ENCODE measurements around the gene MAPK9. TPM values are rescaled to one million over a fixed set of nuclear protein-coding genes. Genes with fewer than 3 reads are reported as not detected.

MAPK9 gene
- total RNA-seq, 6 donors from 2014 or later = 20.8 to 58.5 (median 33.4) TPM

DNA sequence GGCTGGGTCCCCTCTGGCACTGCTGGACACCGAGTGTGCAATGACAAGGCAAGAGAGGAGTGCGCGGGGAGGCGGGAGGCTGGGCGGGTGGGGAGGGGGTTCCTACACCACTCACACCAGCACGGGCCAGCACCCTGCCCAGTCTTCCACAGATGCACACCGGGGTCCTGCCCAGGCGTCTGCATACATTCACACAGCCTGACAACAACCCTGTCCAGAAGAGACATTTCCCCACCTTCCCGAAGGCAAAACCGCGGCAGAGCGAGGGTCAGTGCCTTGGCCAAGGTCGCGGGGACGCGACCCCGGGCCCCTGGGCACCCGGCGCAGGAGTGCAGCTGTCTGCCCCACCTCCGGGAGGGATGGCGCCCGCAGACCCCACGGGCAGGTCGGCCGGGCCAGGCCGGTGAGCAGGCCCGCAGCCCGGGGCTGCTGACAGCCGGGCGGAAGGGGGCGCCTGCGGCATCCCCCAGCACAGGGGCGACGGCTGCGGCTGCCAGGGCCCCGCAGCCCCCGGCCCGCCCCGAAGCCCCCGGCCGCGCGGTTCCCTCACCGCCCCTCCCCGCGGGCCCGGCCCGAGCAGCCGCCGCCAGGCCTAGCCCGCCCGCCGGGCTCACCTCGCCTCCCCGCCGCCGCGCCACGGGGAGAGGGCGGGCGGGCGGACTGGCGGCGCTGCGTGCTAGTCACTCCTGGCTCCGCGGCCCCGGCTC lies 496 bp downstream of the MAPK9 start:
- no peaks in the 10 kb centered on the region for H3K9me3 ChIP-seq
- H3K36me3 ChIP-seq = peaks cover 0 to 3% (median under 1%) of the 10 kb centered on the region in 4 donors
- peaks cover 21 to 43% (median 31%) of the 10 kb centered on the region in 4 donors for H3K4me1 ChIP-seq
- H3K27me3 ChIP-seq = no peaks in the 10 kb centered on the region
- DNase-seq (peak in 1 of 2 donors; percentile 26), ATAC-seq (ENCODE audit: low FRiP score in 2 of 2) (peak in 1 of 2 donors; percentile 1)
- H3K4me3 ChIP-seq = peak overlapping the region; percentile 66 to 98 (median 94)
- 0% methylated on average over 5 to 10 of the region's 68 CpGs for WGBS, 2 donors
- H3K27ac ChIP-seq = peak overlapping the region; percentile 3 to 98 (median 56)
- TF ChIP-seq POLR2A (IDR thresholded peaks at IDR 0.05) = no peak

DNA sequence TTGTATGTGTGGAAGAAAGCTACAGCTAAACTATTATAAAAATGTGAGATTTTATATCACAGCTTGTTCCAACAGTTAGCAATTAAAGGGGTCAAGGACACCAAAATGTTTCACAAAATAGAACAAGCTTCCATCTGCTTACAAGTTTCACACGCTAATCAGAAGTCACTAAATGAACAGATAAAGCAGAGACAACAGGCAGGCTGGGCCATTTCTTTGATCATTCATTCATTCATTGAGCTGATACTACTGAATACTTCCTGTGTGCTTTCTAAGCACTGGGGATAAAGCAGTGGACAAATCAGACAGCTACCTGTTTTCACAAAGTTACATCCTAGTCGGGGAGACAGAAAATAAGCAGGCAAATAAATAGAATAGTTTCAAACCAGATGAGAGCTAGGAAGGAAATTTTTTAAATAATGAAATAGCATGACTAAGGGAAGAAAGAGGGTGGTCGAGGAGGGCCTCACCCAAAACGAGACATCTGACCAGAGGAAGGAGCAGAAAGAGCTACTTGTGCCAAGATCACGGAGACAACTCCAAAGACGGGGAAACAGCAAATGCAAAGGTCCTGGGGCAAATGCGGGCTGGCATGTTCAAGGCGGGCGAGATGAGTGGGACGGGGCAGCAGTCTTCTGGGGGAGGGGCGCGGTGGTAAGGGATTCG lies 1.2 kb downstream of the MAPK9 start:
- WGBS, 2 donors = 28% methylated on average over 12 to 13 of the region's 13 CpGs
- no peaks in the 10 kb centered on the region for H3K9me3 ChIP-seq
- H3K27me3 ChIP-seq = no peaks in the 10 kb centered on the region
- H3K27ac ChIP-seq = peak overlapping the region in 2 of 4 donors; percentile 61 to 98
- TF ChIP-seq EP300 (IDR thresholded peaks at IDR 0.05) = no peak
- TF ChIP-seq, protein P1, sequence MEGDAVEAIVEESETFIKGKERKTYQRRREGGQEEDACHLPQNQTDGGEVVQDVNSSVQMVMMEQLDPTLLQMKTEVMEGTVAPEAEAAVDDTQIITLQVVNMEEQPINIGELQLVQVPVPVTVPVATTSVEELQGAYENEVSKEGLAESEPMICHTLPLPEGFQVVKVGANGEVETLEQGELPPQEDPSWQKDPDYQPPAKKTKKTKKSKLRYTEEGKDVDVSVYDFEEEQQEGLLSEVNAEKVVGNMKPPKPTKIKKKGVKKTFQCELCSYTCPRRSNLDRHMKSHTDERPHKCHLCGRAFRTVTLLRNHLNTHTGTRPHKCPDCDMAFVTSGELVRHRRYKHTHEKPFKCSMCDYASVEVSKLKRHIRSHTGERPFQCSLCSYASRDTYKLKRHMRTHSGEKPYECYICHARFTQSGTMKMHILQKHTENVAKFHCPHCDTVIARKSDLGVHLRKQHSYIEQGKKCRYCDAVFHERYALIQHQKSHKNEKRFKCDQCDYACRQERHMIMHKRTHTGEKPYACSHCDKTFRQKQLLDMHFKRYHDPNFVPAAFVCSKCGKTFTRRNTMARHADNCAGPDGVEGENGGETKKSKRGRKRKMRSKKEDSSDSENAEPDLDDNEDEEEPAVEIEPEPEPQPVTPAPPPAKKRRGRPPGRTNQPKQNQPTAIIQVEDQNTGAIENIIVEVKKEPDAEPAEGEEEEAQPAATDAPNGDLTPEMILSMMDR (IDR thresholded peaks at IDR 0.05) = no peak
- no peak for TF ChIP-seq POLR2AphosphoS5 (IDR thresholded peaks at IDR 0.05)
- no peak for TF ChIP-seq POLR2A (IDR thresholded peaks at IDR 0.05)
- H3K4me1 ChIP-seq = peaks cover 21 to 43% (median 31%) of the 10 kb centered on the region in 4 donors
- no peak for ATAC-seq (ENCODE audit: low FRiP score in 2 of 2)
- DNase-seq = no peak
- peaks cover 0 to 4% (median 2%) of the 10 kb centered on the region in 4 donors for H3K36me3 ChIP-seq
- H3K4me3 ChIP-seq = peak overlapping the region in 3 of 4 donors; percentile 91 to 98 (median 97)

DNA sequence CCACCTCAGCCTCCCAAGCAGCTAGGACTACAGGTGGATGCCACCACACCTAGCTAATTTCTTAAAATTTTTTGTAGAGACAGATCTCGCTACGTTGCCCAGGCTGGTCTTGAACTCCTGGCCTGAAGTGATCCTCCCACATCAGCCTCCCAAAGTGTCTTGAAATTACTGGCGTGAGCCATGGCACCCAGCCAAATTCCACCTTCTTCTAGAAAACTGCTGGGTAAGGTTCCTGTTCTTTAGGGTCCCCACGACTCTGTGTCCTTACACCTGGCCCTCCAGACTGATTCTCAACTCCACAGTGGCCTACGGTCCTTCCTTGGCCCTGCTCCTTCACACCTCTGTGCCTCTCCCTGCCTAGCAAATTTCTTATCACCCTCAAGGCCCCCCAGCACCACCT lies 1.9 kb downstream of the MAPK9 start:
- H3K4me1 ChIP-seq = peaks cover 21 to 43% (median 31%) of the 10 kb centered on the region in 4 donors
- H3K27me3 ChIP-seq = no peaks in the 10 kb centered on the region
- ATAC-seq (ENCODE audit: low FRiP score in 2 of 2) (no peak), DNase-seq (no peak)
- no peak overlapping the region for H3K4me3 ChIP-seq
- TF ChIP-seq EP300 (IDR thresholded peaks at IDR 0.05) (no peak), POLR2A (IDR thresholded peaks at IDR 0.05) (no peak), POLR2AphosphoS5 (IDR thresholded peaks at IDR 0.05) (no peak)
- TF ChIP-seq, protein P1 (IDR thresholded peaks at IDR 0.05) = no peak
- WGBS, 2 donors = 93% methylated on average over 5 of the region's 5 CpGs
- H3K27ac ChIP-seq = no peak overlapping the region
- H3K9me3 ChIP-seq = no peaks in the 10 kb centered on the region
- H3K36me3 ChIP-seq = peaks cover 0 to 7% (median 2%) of the 10 kb centered on the region in 4 donors

DNA sequence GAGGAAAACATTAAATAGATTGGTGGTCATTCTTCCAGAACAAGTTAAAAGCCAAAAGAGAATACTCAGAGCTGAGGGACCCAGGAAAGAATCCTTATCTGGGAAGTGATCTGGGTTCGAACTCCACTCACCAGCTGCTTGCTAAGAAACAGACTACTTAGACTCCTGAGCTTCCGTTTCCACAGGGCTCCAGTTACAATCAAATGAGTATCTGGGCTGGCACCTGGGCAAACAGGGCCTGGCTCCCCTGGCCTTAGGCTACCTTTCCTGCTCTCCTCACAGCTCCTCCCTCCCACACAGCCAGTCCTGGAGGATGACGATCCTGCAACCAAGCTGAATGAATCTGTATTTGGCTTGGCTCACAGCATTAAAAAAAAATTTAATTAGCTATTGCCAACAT lies 2.5 kb downstream of the MAPK9 start:
- Histone ChIP-seq H3K27me3 (no peaks in the 10 kb centered on the region), H3K4me3 (no peak overlapping the region), H3K4me1 (peaks cover 21 to 43% (median 31%) of the 10 kb centered on the region in 4 donors), H3K27ac (no peak overlapping the region), H3K36me3 (peaks cover 0 to 10% (median 2%) of the 10 kb centered on the region in 4 donors), H3K9me3 (no peaks in the 10 kb centered on the region)
- TF ChIP-seq EP300 (IDR thresholded peaks at IDR 0.05) = no peak
- TF ChIP-seq, protein P1 (IDR thresholded peaks at IDR 0.05) = no peak
- no peak for TF ChIP-seq POLR2AphosphoS5 (IDR thresholded peaks at IDR 0.05)
- TF ChIP-seq POLR2A (IDR thresholded peaks at IDR 0.05) = no peak
- DNase-seq (peak in 1 of 2 donors; percentile 49), ATAC-seq (ENCODE audit: low FRiP score in 2 of 2) (no peak)
- WGBS, 2 donors = 54 to 71% methylated on average over 3 of the region's 3 CpGs

DNA sequence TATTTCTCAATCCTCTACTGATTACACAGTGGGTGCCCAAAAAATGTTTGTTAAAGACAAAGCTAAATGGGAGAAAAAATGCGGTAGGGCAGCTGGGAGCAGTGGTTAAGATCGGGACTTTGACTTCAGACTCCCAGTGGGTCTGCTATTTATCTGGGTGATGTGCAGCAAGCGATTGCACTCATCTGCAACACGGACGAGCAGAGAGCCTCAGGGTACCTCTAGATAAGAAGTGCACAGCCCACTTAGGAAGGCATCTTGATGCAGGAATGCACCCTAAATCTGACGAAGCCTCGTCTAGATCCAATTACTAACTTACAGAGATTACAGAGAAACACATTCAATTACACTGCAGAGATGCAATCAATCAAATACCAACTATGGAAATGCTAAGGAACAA lies 4.0 kb downstream of the MAPK9 start:
- DNase-seq = no peak
- WGBS, 2 donors = 70 to 74% methylated on average over 7 of the region's 7 CpGs

More for the DNA sequence above, 4.0 kb downstream of the MAPK9 start:
- H3K27me3 ChIP-seq = no peaks in the 10 kb centered on the region
- no peak for TF ChIP-seq EP300 (IDR thresholded peaks at IDR 0.05)
- no peak for TF ChIP-seq POLR2A (IDR thresholded peaks at IDR 0.05)
- TF ChIP-seq, protein P1 (IDR thresholded peaks at IDR 0.05) = no peak
- TF ChIP-seq POLR2AphosphoS5 (IDR thresholded peaks at IDR 0.05) = no peak
- H3K9me3 ChIP-seq = peaks cover 0 to 3% (median 0%) of the 10 kb centered on the region in 4 donors
- H3K4me3 ChIP-seq = no peak overlapping the region
- no peak overlapping the region for H3K27ac ChIP-seq
- peaks cover 11 to 31% (median 21%) of the 10 kb centered on the region in 4 donors for H3K4me1 ChIP-seq
- no peak for ATAC-seq (ENCODE audit: low FRiP score in 2 of 2)
- peaks cover 0 to 23% (median 5%) of the 10 kb centered on the region in 4 donors for H3K36me3 ChIP-seq
